Stomach (tissue), 9 donors: ENCODE data around the gene TRMO. TPM values are rescaled to one million over a fixed set of nuclear protein-coding genes. Genes with fewer than 3 reads are reported as not detected.
A peak's percentile ranks its signal among the peaks of the same experiment; 100 is the strongest.
"Not testable (repeated sequence)": the region's sequence is repeated elsewhere in the genome, so short reads cannot be mapped to it uniquely, and the experiment has no call there.

Experiments
- DNase-seq, 2 donors: peaks; one replicate each; pipeline versions ENCODE4 v3.0.0 to v3.0.0-alpha.2; 2013 to 2019
- H3K27ac ChIP-seq, 5 donors: fragments of 200-600 bp in 4 of 5; sonication (generic) in 4 of 5; one replicate each; pipeline ENCODE4 v1.5.1; 2013 to 2019; ENCODE audit warnings: mild to moderate bottlenecking in 1 of 5, moderate library complexity in 1 of 5
- H3K27me3 ChIP-seq, 3 donors: fragments of 200-600 bp; sonication (generic); one replicate each; pipeline ENCODE4 v1.5.1; 2017 to 2019; ENCODE audit warnings: mixed run types in 1 of 3
- H3K36me3 ChIP-seq, 4 donors: fragments of 200-600 bp; sonication (generic); 1 replicate in 3 of 4; 2 replicates in 1 of 4; pipeline ENCODE4 v1.5.1; 2016 to 2019
- H3K4me1 ChIP-seq, 4 donors: fragments of 200-600 bp; sonication (generic); one replicate each; pipeline ENCODE4 v1.5.1; 2016 to 2019
- H3K4me3 ChIP-seq, 4 donors: fragments of 200-600 bp; sonication (generic) in 3 of 4; one replicate each; pipeline ENCODE4 v1.5.1; 2016 to 2019; ENCODE audit warnings: mild to moderate bottlenecking in 1 of 4
- H3K9me3 ChIP-seq, 4 donors: fragments of 200-600 bp; sonication (generic); one replicate each; pipeline ENCODE4 v1.5.1; 2016 to 2019
- EP300 ChIP-seq: sonication (generic); formaldehyde crosslinking; IDR thresholded peaks from one replicate; pipeline ENCODE4 v1.6.1; 2017; ENCODE audit warnings: antibody characterized with exemption
- POLR2A ChIP-seq, 4 donors: fragments of 450-650 bp; IDR thresholded peaks; one replicate each; pipeline ENCODE4 v1.6.1; 2016; ENCODE audit warnings: antibody characterized with exemption in 4 of 4, control low read depth in 2 of 4, mild to moderate bottlenecking in 1 of 4, moderate library complexity in 1 of 4
- POLR2AphosphoS5 ChIP-seq, 3 donors: sonication (generic); formaldehyde crosslinking; IDR thresholded peaks; one replicate each; pipeline ENCODE4 v1.6.1; 2016; ENCODE audit warnings: antibody characterized with exemption in 3 of 3
- WGBS, 5 donors: extraction: QIAGEN DNeasy Blood & Tissue Kit in 3 of 5; methylation state at CpG; one replicate each; pipeline versions ENCODE4 v1.1.5 to v1.1.7; 2013 to 2018; 5-methylcytosine and 5-hydroxymethylcytosine counted together
- intact Hi-C: fragments of 100-400 bp; cut with DNase I; formaldehyde crosslinking; loops from one replicate; pipeline ENCODE4 v1.15.1; 2023; ENCODE audit warnings: low total_unique reads
- polyA plus RNA-seq, 3 donors: library from polyadenylated mRNA; stranded (reverse); fragments of 200-250 nt; gene quantifications; one replicate each; pipeline ENCODE4 v1.2.3, GENCODE V29; 2013
- total RNA-seq, 5 donors: library from RNA; depleted of rRNA; stranded (reverse); fragments of >200 nt; gene quantifications; one replicate each; pipeline versions ENCODE4 v1.1.0 to v1.2.3, GENCODE V29; 2014 to 2016
- TF ChIP-seq, protein P1 (sequence below), 7 experiments: fragments of 450-650 bp in 4 of 7; fragments of 200-600 bp in 3 of 7; sonication (generic) in 3 of 7; IDR thresholded peaks; one replicate each; pipeline ENCODE4 v1.5.1; 2016 to 2019; ENCODE audit warnings: antibody characterized with exemption in 7 of 7, control low read depth in 2 of 7, mild to moderate bottlenecking in 1 of 7
- donor health status: healthy with polysubstance abuse.
- donor health status: Bipolar disorder and iron deficiency.
- donor health status: healthy.

The TRMO gene
- total and polyA plus RNA-seq, 8 donors = 2.9 to 98.2 (median 10.4) TPM

DNA sequence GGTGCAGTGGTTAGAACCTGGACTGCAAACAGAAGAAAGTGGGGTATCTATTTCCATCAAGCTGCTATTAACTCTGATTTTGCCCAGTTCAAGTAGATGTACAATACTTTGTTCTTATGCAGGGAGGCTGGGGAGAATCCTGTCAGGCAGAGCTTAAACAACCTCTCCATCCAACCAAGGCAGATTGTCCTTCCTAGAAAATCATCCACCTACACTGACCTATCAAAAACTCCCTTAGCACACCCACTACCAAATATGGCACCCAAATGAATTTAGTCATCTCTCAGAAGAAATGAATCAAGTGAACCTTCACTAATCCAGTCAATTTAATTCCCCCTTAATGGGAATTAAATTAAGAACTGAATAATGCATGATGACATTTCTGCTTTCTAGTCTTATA is 34.0 kb upstream of the TRMO start:
- DNase-seq = no peak
- Histone ChIP-seq H3K4me3 (no peak overlapping the region), H3K4me1 (no peaks in the 10 kb centered on the region), H3K27me3 (no peaks in the 10 kb centered on the region), H3K27ac (no peak overlapping the region), H3K9me3 (peaks cover 0 to under 1% (median under 1%) of the 10 kb centered on the region in 4 donors), H3K36me3 (no peaks in the 10 kb centered on the region)
- intact Hi-C loops = no loop called here
- TF ChIP-seq EP300 (no peak), POLR2AphosphoS5 (IDR thresholded peaks at IDR 0.05) (no peak), POLR2A (IDR thresholded peaks at IDR 0.05) (no peak)
- TF ChIP-seq, protein P1, sequence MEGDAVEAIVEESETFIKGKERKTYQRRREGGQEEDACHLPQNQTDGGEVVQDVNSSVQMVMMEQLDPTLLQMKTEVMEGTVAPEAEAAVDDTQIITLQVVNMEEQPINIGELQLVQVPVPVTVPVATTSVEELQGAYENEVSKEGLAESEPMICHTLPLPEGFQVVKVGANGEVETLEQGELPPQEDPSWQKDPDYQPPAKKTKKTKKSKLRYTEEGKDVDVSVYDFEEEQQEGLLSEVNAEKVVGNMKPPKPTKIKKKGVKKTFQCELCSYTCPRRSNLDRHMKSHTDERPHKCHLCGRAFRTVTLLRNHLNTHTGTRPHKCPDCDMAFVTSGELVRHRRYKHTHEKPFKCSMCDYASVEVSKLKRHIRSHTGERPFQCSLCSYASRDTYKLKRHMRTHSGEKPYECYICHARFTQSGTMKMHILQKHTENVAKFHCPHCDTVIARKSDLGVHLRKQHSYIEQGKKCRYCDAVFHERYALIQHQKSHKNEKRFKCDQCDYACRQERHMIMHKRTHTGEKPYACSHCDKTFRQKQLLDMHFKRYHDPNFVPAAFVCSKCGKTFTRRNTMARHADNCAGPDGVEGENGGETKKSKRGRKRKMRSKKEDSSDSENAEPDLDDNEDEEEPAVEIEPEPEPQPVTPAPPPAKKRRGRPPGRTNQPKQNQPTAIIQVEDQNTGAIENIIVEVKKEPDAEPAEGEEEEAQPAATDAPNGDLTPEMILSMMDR (IDR thresholded peaks at IDR 0.05) = no peak

DNA sequence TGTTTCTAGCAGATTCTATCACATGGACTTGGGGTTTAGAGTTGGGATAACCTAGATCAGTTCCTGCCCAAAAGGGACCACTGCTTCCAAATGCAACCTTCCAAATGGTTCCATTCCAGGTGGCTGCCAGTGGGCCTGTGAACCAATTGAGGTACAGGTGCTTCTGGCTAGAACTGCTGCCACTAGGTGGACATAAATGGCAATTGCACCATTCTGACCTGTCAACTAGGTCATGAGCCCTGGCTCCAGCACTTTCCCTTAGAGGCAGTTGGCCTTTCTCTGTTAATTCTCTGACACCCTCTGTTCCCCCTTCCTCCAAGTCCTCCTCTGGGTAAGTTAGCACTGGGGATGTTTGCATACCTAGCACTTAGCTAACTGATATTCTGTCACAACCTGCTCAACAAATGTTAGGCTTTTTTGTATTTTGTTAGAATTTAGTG is 32.3 kb upstream of the TRMO start:
- intact Hi-C loops = no loop called here

DNA sequence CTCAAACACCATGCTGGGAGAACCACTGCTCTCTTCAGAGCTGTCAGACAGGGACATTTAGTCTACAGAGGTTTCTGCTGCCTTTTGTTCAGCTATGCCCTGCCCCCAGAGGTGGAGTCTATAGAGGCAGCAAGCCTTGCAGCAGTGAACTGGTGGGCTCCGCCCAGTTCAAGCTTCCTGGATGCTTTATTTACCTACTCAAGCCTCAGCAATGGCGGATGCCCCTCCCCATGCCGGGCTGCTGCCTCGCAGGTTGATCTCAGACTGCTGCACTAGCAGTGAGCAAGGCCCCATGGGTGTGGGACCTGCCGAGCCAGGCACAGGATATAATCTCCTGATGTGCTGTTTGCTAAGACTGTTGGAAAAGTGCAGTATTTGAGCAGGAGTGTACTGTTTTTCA is 28.6 kb upstream of the TRMO start:
- 60 to 82% (median 78%) methylated on average over 1 to 5 of the region's 5 CpGs for WGBS, 5 donors
- H3K36me3 ChIP-seq, H3K27ac ChIP-seq, H3K4me1 ChIP-seq, H3K4me3 ChIP-seq, intact Hi-C loops, DNase-seq: not testable (repeated sequence)
- Histone ChIP-seq H3K9me3 (peaks cover 0 to 10% (median 9%) of the 10 kb centered on the region in 4 donors), H3K27me3 (peaks cover 0 to 16% (median 0%) of the 10 kb centered on the region in 3 donors)

More for the DNA sequence above, 32.3 kb upstream of the TRMO start:
- H3K9me3 ChIP-seq = peaks cover 0 to 10% (median 9%) of the 10 kb centered on the region in 4 donors
- peak; percentile 55 to 74 for DNase-seq
- TF ChIP-seq POLR2AphosphoS5 (IDR thresholded peaks at IDR 0.05) (no peak), POLR2A (IDR thresholded peaks at IDR 0.05) (no peak), EP300 (no peak)
- TF ChIP-seq, protein P1 (IDR thresholded peaks at IDR 0.05) = peak in 5 of 7 experiments; percentile 26 to 53 (median 35)
- H3K27me3 ChIP-seq = peaks cover 0 to 16% (median 0%) of the 10 kb centered on the region in 3 donors
- no peaks in the 10 kb centered on the region for H3K4me1 ChIP-seq
- H3K4me3 ChIP-seq = no peak overlapping the region
- no peak overlapping the region for H3K27ac ChIP-seq
- H3K36me3 ChIP-seq = no peaks in the 10 kb centered on the region

- H3K4me3 ChIP-seq, H3K27ac ChIP-seq, H3K36me3 ChIP-seq, intact Hi-C loops, DNase-seq, H3K4me1 ChIP-seq: not testable (repeated sequence)
- 36 to 58% (median 47%) methylated on average over 2 of the region's 2 CpGs for WGBS, 5 donors
- H3K27me3 ChIP-seq = peaks cover 0 to 20% (median 0%) of the 10 kb centered on the region in 3 donors
- H3K9me3 ChIP-seq = peaks cover 0 to 10% (median 9%) of the 10 kb centered on the region in 4 donors
Measured at GRCh38 chr9:97947094-97947493, 24.8 kb upstream of the TRMO start.

GRCh38 chr9:97945470-97945869 is 23.2 kb upstream of the TRMO start:
- H3K36me3 ChIP-seq, H3K27ac ChIP-seq, DNase-seq, intact Hi-C loops, H3K4me1 ChIP-seq, H3K4me3 ChIP-seq, H3K9me3 ChIP-seq: not testable (repeated sequence)
- H3K27me3 ChIP-seq = peaks cover 0 to 11% (median 0%) of the 10 kb centered on the region in 3 donors
- WGBS, 5 donors = 68 to 86% (median 80%) methylated on average over 2 of the region's 2 CpGs

GRCh38 chr9:97944612-97945011 is 22.3 kb upstream of the TRMO start:
- intact Hi-C loops = no loop called here
- no peaks in the 10 kb centered on the region for H3K4me1 ChIP-seq
- H3K27ac ChIP-seq = no peak overlapping the region
- no peak for DNase-seq
- WGBS, 5 donors = 76 to 86% (median 83%) methylated on average over 3 of the region's 3 CpGs
- TF ChIP-seq, protein P1 (IDR thresholded peaks at IDR 0.05) = no peak
- TF ChIP-seq POLR2A (IDR thresholded peaks at IDR 0.05) (no peak), EP300 (no peak), POLR2AphosphoS5 (IDR thresholded peaks at IDR 0.05) (no peak)
- H3K4me3 ChIP-seq = no peak overlapping the region
- H3K36me3 ChIP-seq = no peaks in the 10 kb centered on the region
- H3K9me3 ChIP-seq = no peaks in the 10 kb centered on the region
- peaks cover 0 to 4% (median 0%) of the 10 kb centered on the region in 3 donors for H3K27me3 ChIP-seq
